ENCODE data around the gene YJEFN3. TPM values are rescaled to one million over a fixed set of nuclear protein-coding genes. Genes with fewer than 3 reads are reported as not detected.

Gene YJEFN3
- total and polyA plus RNA-seq, 2 of the 8 experiments (the other 6 are each of a cell fraction or from before 2014, with no cell fraction given), result 5.7 to 9.4 TPM

DNA sequence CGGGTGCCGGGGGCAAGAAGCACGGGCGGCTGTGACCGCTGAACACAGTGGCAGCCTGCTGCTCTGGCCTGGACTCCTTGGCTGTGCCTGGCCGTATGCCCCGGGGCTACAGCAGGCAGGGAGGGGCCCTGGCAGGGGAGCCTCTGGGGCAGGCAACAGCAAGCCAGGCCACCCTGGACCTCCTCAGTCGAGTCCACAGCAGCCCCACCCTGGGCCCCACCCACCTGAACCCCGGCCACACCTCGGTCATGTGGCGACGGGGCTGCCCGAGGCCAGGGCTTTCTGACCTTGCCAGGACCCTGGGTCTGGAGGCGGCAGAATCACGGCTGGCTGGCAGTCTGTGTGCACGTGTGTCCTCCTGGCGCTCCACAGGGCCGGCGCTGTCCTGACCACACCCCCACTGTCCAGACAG lies 18.0 kb downstream of the YJEFN3 start (continued):
- TF ChIP-seq, protein P1, sequence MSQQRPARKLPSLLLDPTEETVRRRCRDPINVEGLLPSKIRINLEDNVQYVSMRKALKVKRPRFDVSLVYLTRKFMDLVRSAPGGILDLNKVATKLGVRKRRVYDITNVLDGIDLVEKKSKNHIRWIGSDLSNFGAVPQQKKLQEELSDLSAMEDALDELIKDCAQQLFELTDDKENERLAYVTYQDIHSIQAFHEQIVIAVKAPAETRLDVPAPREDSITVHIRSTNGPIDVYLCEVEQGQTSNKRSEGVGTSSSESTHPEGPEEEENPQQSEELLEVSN (IDR thresholded peaks at IDR 0.05), result no peak
- no peak for TF ChIP-seq SAP30 (IDR thresholded peaks at IDR 0.05; ENCODE audit: insufficient read depth, insufficient replicate concordance, low read length)
- no peak for TF ChIP-seq CEBPB (IDR thresholded peaks at IDR 0.05; ENCODE audit: low read depth, low read length)
- no peak for TF ChIP-seq EGR1 (IDR thresholded peaks at IDR 0.05; ENCODE audit: borderline replicate concordance, low read depth, low read length)
- TF ChIP-seq CHD2 (IDR thresholded peaks at IDR 0.05; ENCODE audit: low read length), result no peak
- TF ChIP-seq RNF2 (IDR thresholded peaks at IDR 0.05; ENCODE audit: borderline replicate concordance, low read depth, low read length, missing control alignments, poor library complexity, severe bottlenecking), result no peak
- TF ChIP-seq HDAC2 (IDR thresholded peaks at IDR 0.05; ENCODE audit: borderline replicate concordance in 1 of 2, low read depth in 2 of 2, low read length in 2 of 2), result no peak

All from H1 (cell line).